Heart right ventricle (tissue), 16 donors: ENCODE measurements around the gene RBMY1D. TPM values are rescaled to one million over a fixed set of nuclear protein-coding genes. Genes with fewer than 3 reads are reported as not detected.

Experiments
- ATAC-seq, 8 donors: fragments of 200-7000 bp; cut with Tn5 transposase; one replicate each; pipeline ENCODE4 v1.9.1; 2020; ENCODE audit warnings: mild to moderate bottlenecking in 8 of 8, moderate library complexity in 8 of 8, moderate number of reproducible peaks in 1 of 8
- DNase-seq, 2 donors: peaks; one replicate each; pipeline ENCODE4 v3.0.0-alpha.2; 2020
- H3K27ac ChIP-seq, 10 donors: fragments of 200-600 bp; sonication (generic) in 2 of 10; one replicate each; pipeline versions ENCODE4 v1.5.0 to v1.8.0; 2020 to 2022; ENCODE audit warnings: mild to moderate bottlenecking in 3 of 10
- H3K27me3 ChIP-seq, 7 donors: fragments of 200-600 bp; one replicate each; pipeline ENCODE4 v1.8.0; 2021 to 2022; ENCODE audit warnings: mild to moderate bottlenecking in 2 of 7
- H3K36me3 ChIP-seq, 9 donors: fragments of 200-600 bp; sonication (generic) in 1 of 9; one replicate each; pipeline versions ENCODE4 v1.5.0 to v1.8.0; 2020 to 2022; ENCODE audit warnings: mild to moderate bottlenecking in 2 of 9
- H3K4me1 ChIP-seq, 9 donors: fragments of 200-600 bp; sonication (generic) in 1 of 9; one replicate each; pipeline versions ENCODE4 v1.5.0 to v1.8.0; 2020 to 2022; ENCODE audit warnings: mild to moderate bottlenecking in 4 of 9
- H3K4me3 ChIP-seq, 10 donors: fragments of 200-600 bp; sonication (generic) in 2 of 10; one replicate each; pipeline versions ENCODE4 v1.5.0 to v1.8.0; 2020 to 2022; ENCODE audit warnings: mild to moderate bottlenecking in 7 of 10, moderate library complexity in 2 of 10
- H3K9me3 ChIP-seq, 11 donors: fragments of 200-600 bp in 10 of 11; sonication (generic) in 2 of 11; one replicate each; pipeline versions ENCODE4 v1.5.0 to v1.8.0; 2013 to 2022; ENCODE audit warnings: mild to moderate bottlenecking in 2 of 11, control low read depth in 1 of 11, moderate library complexity in 1 of 11
- CTCF ChIP-seq, 9 donors: fragments of 200-600 bp; sonication (generic) in 2 of 9; IDR thresholded peaks; one replicate each; pipeline versions ENCODE4 v1.5.0 to v1.8.0; 2021 to 2022; ENCODE audit warnings: antibody characterized with exemption in 9 of 9, mild to moderate bottlenecking in 5 of 9, moderate library complexity in 1 of 9
- WGBS, 2 donors: extraction: QIAGEN DNeasy Blood & Tissue Kit; methylation state at CpG; one replicate each; pipeline ENCODE4 v1.1.7; 2013; ENCODE audit warnings: inconsistent platforms in 1 of 2; 5-methylcytosine and 5-hydroxymethylcytosine counted together
- intact Hi-C, 10 donors: fragments of 100-400 bp; cut with DNase I; formaldehyde crosslinking; loops; one replicate each; pipeline versions ENCODE4 v1.11.1 to v1.14.2; 2022
- polyA plus RNA-seq, 2 donors: library from polyadenylated mRNA; stranded (reverse); fragments of 200-250 nt; gene quantifications; one replicate each; pipeline ENCODE4 v1.2.3, GENCODE V29; 2013
- total RNA-seq, 10 donors: library from RNA; stranded (reverse); fragmentation: NEBNext Ultra II Directional in 3 of 10; extraction: Animal tissue kit (Norgen Biotek cat#: 25700) in 3 of 10; gene quantifications; one replicate each; pipeline versions ENCODE4 v1.2.1 to v1.2.4, GENCODE V29; 2021 to 2023
- donor health status: Arrhythmogenic right ventricular cardiomyopathy.
- donor health status: ischemic (EF 13 %, LVEDD 7.1; RV severe dilation, severe dysfunction).
- donor health status: healthy with polysubstance abuse.
- donor health status: DM: no; HTN: yes; CAD: no.
- donor health status: DM: no; HTN: no; CAD: no.
- donor health status: ischemic (EF 25% LVEDD 6.9; RV normal size, moderate dysfunction).
- donor health status: ischemic (EF 25% LVEDD 5.7; RV mildly dilated, moderate dysfunction).
- donor health status: healthy.
- donor health status: DM: yes; HTN: yes; CAD: no.
- donor health status: Ischemic cardiomyopathy.
- donor health status: ischemic (EF 35%, LVEDD 5.7; RV mildly dilated, moderate dysfunction).
- donor health status: nonischemic (EF 11% LVEDD 7.7; RV severe dilation, severe dysfunction).
- donor health status: DM: yes; HTN: yes; CAD: no.
- donor health status: PGD.
- donor health status: ischemic (EF 29% LVEDD 5.4; RV normal size, mild dysfunction).
- donor health status: nonischemic (EF 23%, LVEDD 6.1; RV moderate dilation, normal function).

RBMY1D gene
- total and polyA plus RNA-seq, 12 donors, result not detected

GRCh38 chrY:21836343-21836742, 58.0 kb downstream of the RBMY1D start:
- H3K27ac ChIP-seq, result no peak overlapping the region
- DNase-seq, result no peak
- peaks cover 0 to 10% (median 0%) of the 10 kb centered on the region in 9 donors for H3K4me1 ChIP-seq
- intact Hi-C loops, result no loop called here
- H3K9me3 ChIP-seq, result no peaks in the 10 kb centered on the region
- ATAC-seq, result peak in 1 of 8 donors; percentile 42
- H3K4me3 ChIP-seq, result no peak overlapping the region
- TF ChIP-seq CTCF (IDR thresholded peaks at IDR 0.05), result no peak
- H3K27me3 ChIP-seq, result no peaks in the 10 kb centered on the region
- 50 to 52% methylated on average over 8 of the region's 8 CpGs for WGBS, 2 donors
- no peaks in the 10 kb centered on the region for H3K36me3 ChIP-seq

- ATAC-seq (peak in 5 of 8 donors; percentile 61 to 95 (median 91)), DNase-seq (peak; percentile 46 to 61)
- WGBS, 2 donors, result 37 to 51% methylated on average over 7 of the region's 7 CpGs
- Histone ChIP-seq H3K4me3 (no peak overlapping the region), H3K27me3 (no peaks in the 10 kb centered on the region), H3K36me3 (no peaks in the 10 kb centered on the region), H3K9me3 (no peaks in the 10 kb centered on the region), H3K4me1 (peaks cover 0 to 4% (median 0%) of the 10 kb centered on the region in 9 donors), H3K27ac (peak overlapping the region in 3 of 10 donors; percentile 15 to 34 (median 31))
- intact Hi-C loops, result no loop called here
- TF ChIP-seq CTCF (IDR thresholded peaks at IDR 0.05), result no peak
Measured at GRCh38 chrY:21835052-21835451, 59.3 kb downstream of the RBMY1D start.

Other genes with a start within 250 kb of the RBMY1D start
- not detected for gene RBMY1E, start 23.5 kb upstream of the RBMY1D start, total RNA-seq
- not detected for gene RBMY1E, start 23.5 kb upstream of the RBMY1D start, polyA plus RNA-seq